IMR-90 (cell line): ENCODE data around the gene ZNF549. TPM values are rescaled to one million over a fixed set of nuclear protein-coding genes. Genes with fewer than 3 reads are reported as not detected.

Experiments used
- ATAC-seq: fragments of 200-7000 bp; cut with Tn5 transposase; 2 replicates; pipeline ENCODE4 v1.9.1; 2020; ENCODE audit warnings: low read depth, mild to moderate bottlenecking, moderate library complexity
- Bru-seq: library from RNA; stranded (reverse); fragments of 400-500 nt; gene quantifications from one replicate; lab custom pipeline; 2021; lab: Mats Ljungman, UMichigan
- BruChase-seq, 2 experiments: library from RNA; stranded (reverse); fragments of 400-500 nt; gene quantifications; one replicate each; lab custom pipeline; 2021; lab: Mats Ljungman, UMichigan
- BruUV-seq: library from RNA; stranded (reverse); fragments of 400-500 nt; replicated peaks from 2 replicates; lab custom pipeline; 2021; lab: Mats Ljungman, UMichigan
- CTCF ChIA-PET: fragments of 300-600 bp; formaldehyde crosslinking; extraction: SDS; loops from one replicate; lab custom pipeline; 2021; ENCODE audit warnings: antibody characterized with exemption; lab: Yijun Ruan, JAX
- POLR2A ChIA-PET: fragments of 300-600 bp; sonication (Branson Sonifier 250); formaldehyde crosslinking; loops from one replicate; lab custom pipeline; 2022; ENCODE audit warnings: antibody characterized with exemption; ENCODE audit not compliant: unreplicated experiment; lab: Charles Lee
- DNase-seq: peaks from one replicate; pipeline ENCODE4 v3.0.0; 2013
- H2AFZ ChIP-seq: replicated peaks from 2 replicates; pipeline ENCODE3; 2013; ENCODE audit warnings: low read length, mild to moderate bottlenecking; ENCODE audit not compliant: poor library complexity
- H2AK5ac ChIP-seq: 2 replicates; pipeline ENCODE4 v1.6.1; 2013; ENCODE audit warnings: low read depth, low read length, inconsistent platforms
- H2AK9ac ChIP-seq: replicated peaks from 2 replicates; pipeline ENCODE3; 2013; ENCODE audit warnings: mild to moderate bottlenecking, low read depth, low read length, moderate library complexity; ENCODE audit not compliant: poor library complexity
- H2BK120ac ChIP-seq: 2 replicates; pipeline ENCODE4 v1.6.1; 2013; ENCODE audit warnings: low read depth, low read length, inconsistent platforms
- H2BK15ac ChIP-seq: 3 replicates; pipeline ENCODE4 v1.6.1; 2013; ENCODE audit warnings: low read depth, low read length, inconsistent platforms
- H2BK20ac ChIP-seq: 2 replicates; pipeline ENCODE4 v1.6.1; 2013; ENCODE audit warnings: low read depth, mild to moderate bottlenecking, inconsistent platforms, low read length, moderate library complexity
- H2BK5ac ChIP-seq: 2 replicates; pipeline ENCODE4 v1.6.1; 2013; ENCODE audit warnings: mild to moderate bottlenecking, low read depth, low read length, inconsistent platforms; ENCODE audit not compliant: poor library complexity, severe bottlenecking
- H3K14ac ChIP-seq: replicated peaks from 2 replicates; pipeline ENCODE4 v1.6.1; 2013; ENCODE audit warnings: low read depth, low read length, inconsistent platforms
- H3K18ac ChIP-seq: 2 replicates; pipeline ENCODE4 v1.6.1; 2013; ENCODE audit warnings: low read depth, low read length, control low read depth
- H3K23ac ChIP-seq: 2 replicates; pipeline ENCODE4 v1.6.1; 2013; ENCODE audit warnings: low read depth, low read length, inconsistent platforms
- H3K27ac ChIP-seq: 2 replicates; pipeline ENCODE4 v1.5.1; 2013; ENCODE audit warnings: mild to moderate bottlenecking, control low read depth, low read length; ENCODE audit not compliant: insufficient read depth
- H3K27me3 ChIP-seq: 2 replicates; pipeline ENCODE4 v1.6.1; 2013; ENCODE audit warnings: low read length; ENCODE audit not compliant: control insufficient read depth, insufficient read depth
- H3K36me3 ChIP-seq: 2 replicates; pipeline ENCODE4 v1.6.1; 2013; ENCODE audit warnings: low read length, mixed read lengths; ENCODE audit not compliant: control insufficient read depth, insufficient read depth
- H3K4ac ChIP-seq: 2 replicates; pipeline ENCODE4 v1.6.1; 2013; ENCODE audit warnings: low read depth, low read length, inconsistent platforms
- H3K4me1 ChIP-seq: 2 replicates; pipeline ENCODE4 v1.6.1; 2013; ENCODE audit warnings: low read length, mixed read lengths; ENCODE audit not compliant: control insufficient read depth, insufficient read depth
- H3K4me2 ChIP-seq: 2 replicates; pipeline ENCODE4 v1.6.1; 2013; ENCODE audit warnings: low read depth, mild to moderate bottlenecking, control low read depth, low read length, moderate library complexity
- H3K4me3 ChIP-seq: 2 replicates; pipeline ENCODE4 v1.5.1; 2013; ENCODE audit warnings: low read depth, mild to moderate bottlenecking, control low read depth, low read length, moderate library complexity; ENCODE audit not compliant: insufficient read depth
- H3K56ac ChIP-seq: 2 replicates; pipeline ENCODE4 v1.6.1; 2013; ENCODE audit warnings: low read length, inconsistent platforms; ENCODE audit not compliant: insufficient read depth; ENCODE audit errors: extremely low read depth
- H3K79me1 ChIP-seq, 2 experiments: 2 replicates each; pipeline ENCODE4 v1.6.1; 2013; ENCODE audit warnings: low read length in 2 of 2, inconsistent platforms in 1 of 2, low read depth in 1 of 2
- H3K9ac ChIP-seq: 2 replicates; pipeline ENCODE4 v1.6.1; 2013; ENCODE audit warnings: low read depth, low read length, control low read depth
- H3K9me1 ChIP-seq: 2 replicates; pipeline ENCODE4 v1.6.1; 2013; ENCODE audit warnings: low read length, inconsistent platforms; ENCODE audit not compliant: insufficient read depth
- H3K9me3 ChIP-seq: 2 replicates; pipeline ENCODE4 v1.6.1; 2013; ENCODE audit warnings: low read length; ENCODE audit not compliant: control insufficient read depth, insufficient read depth
- H4K20me1 ChIP-seq: 2 replicates; pipeline ENCODE4 v1.6.1; 2013; ENCODE audit warnings: low read length, inconsistent platforms; ENCODE audit not compliant: insufficient read depth
- H4K5ac ChIP-seq: 2 replicates; pipeline ENCODE4 v1.6.1; 2013; ENCODE audit warnings: mild to moderate bottlenecking, low read depth, low read length, control low read depth
- H4K8ac ChIP-seq, 2 experiments: 2 replicates each; pipeline ENCODE4 v1.6.1; 2013; ENCODE audit warnings: low read depth in 2 of 2, low read length in 2 of 2, control low read depth in 1 of 2, inconsistent platforms in 1 of 2
- H4K91ac ChIP-seq: 2 replicates; pipeline ENCODE4 v1.6.1; 2013; ENCODE audit warnings: low read depth, low read length, inconsistent platforms; ENCODE audit not compliant: insufficient read depth
- BHLHE40 ChIP-seq: fragments of 150-350 bp; IDR thresholded peaks from 2 replicates; pipeline ENCODE4 v1.6.1; 2016; ENCODE audit warnings: mild to moderate bottlenecking, low read depth, low read length
- CEBPB ChIP-seq: IDR thresholded peaks from 2 replicates; pipeline ENCODE4 v1.6.1; 2012; ENCODE audit warnings: low read depth, low read length, improper control_type of control experiment
- CHD1 ChIP-seq: IDR thresholded peaks from 2 replicates; pipeline ENCODE4 v1.6.1; 2012; ENCODE audit warnings: low read depth, low read length, improper control_type of control experiment
- MAFK ChIP-seq: IDR thresholded peaks from 2 replicates; pipeline ENCODE4 v1.6.1; 2012; ENCODE audit warnings: low read depth, low read length, improper control_type of control experiment
- MAZ ChIP-seq: IDR thresholded peaks from 2 replicates; pipeline ENCODE4 v1.6.1; 2012; ENCODE audit warnings: low read depth, mild to moderate bottlenecking, low read length, improper control_type of control experiment, moderate library complexity, borderline replicate concordance
- MXI1 ChIP-seq: IDR thresholded peaks from 2 replicates; pipeline ENCODE4 v1.6.1; 2012; ENCODE audit warnings: low read depth, mild to moderate bottlenecking, low read length, moderate library complexity, borderline replicate concordance
- RCOR1 ChIP-seq: IDR thresholded peaks from 2 replicates; pipeline ENCODE4 v1.6.1; 2012; ENCODE audit warnings: mild to moderate bottlenecking, low read length, improper control_type of control experiment; ENCODE audit not compliant: insufficient replicate concordance
- USF2 ChIP-seq: fragments of 150-350 bp; IDR thresholded peaks from 2 replicates; pipeline ENCODE4 v1.6.1; 2017; ENCODE audit warnings: mild to moderate bottlenecking, antibody characterized with exemption, low read length, low read depth
- WGBS, 2 experiments: methylation state at CpG; one replicate each; pipeline versions ENCODE4 v1.1.5 to v1.1.7; 2013; ENCODE audit warnings: missing lambda C conversion rate in 2 of 2; ENCODE audit not compliant: insufficient read length in 1 of 2; ENCODE audit errors: extremely low coverage in 2 of 2; 5-methylcytosine and 5-hydroxymethylcytosine counted together
- dilution Hi-C: fragments of 300-500 bp; cut with HindIII; formaldehyde crosslinking; loops from one replicate; pipeline ENCODE4 v1.14.3; 2018; ENCODE audit warnings: low sequenced_read_pairs; ENCODE audit not compliant: unreplicated experiment
- in situ Hi-C: fragments of 300-500 bp; cut with MboI; formaldehyde crosslinking; loops from 3 replicates; pipeline ENCODE4 v1.14.3; 2019; ENCODE audit warnings: low sequenced_read_pairs, inconsistent platforms, mixed read lengths
- intact Hi-C: fragments of 100-400 bp; cut with micrococcal nuclease; formaldehyde crosslinking; loops from 2 replicates; pipeline ENCODE4 v1.10.0; 2022
- long read RNA-seq: library from polyadenylated mRNA; unstranded; transcript quantifications from one replicate; pipeline ENCODE4 v2.0.0, GENCODE V29; 2021; ENCODE audit not compliant: unreplicated experiment
- polyA plus RNA-seq, 3 experiments: library from polyadenylated mRNA; depleted of rRNA; stranded (reverse); fragments of >200 nt; gene quantifications; 2 replicates each; pipeline ENCODE4 v1.2.3, GENCODE V29; 2012; ENCODE audit warnings: low replicate concordance in 1 of 3
- total RNA-seq: library from RNA; depleted of rRNA; stranded (reverse); fragments of >200 nt; gene quantifications from 2 replicates; pipeline ENCODE4 v1.2.3, GENCODE V29; 2012; rRNA removed
- TF ChIP-seq, protein P1 (sequence below): fragments of 150-350 bp; IDR thresholded peaks from 2 replicates; pipeline ENCODE4 v1.6.1; 2016; ENCODE audit warnings: low read depth, mild to moderate bottlenecking, low read length, moderate library complexity, borderline replicate concordance

ZNF549 gene
- total RNA-seq = 6.9 and 8.6 TPM in 2 replicates
- 2.1 and 2.4 TPM in 2 replicates for polyA plus RNA-seq (2012; rRNA removed)
- polyA plus RNA-seq (2012; cell fraction: cytosol; rRNA removed) = 0.46 and 0.67 TPM in 2 replicates
- polyA plus RNA-seq (2012; cell fraction: nucleus; rRNA removed; ENCODE audit: low replicate concordance) = 0.81 and 5.2 TPM in 2 replicates
- percentile 62 among the genes with signal in this experiment for Bru-seq, nascent RNA
- BruChase-seq, experiment 1, labeled RNA remaining after a 6-hour chase = percentile 68 among the genes with signal in this experiment
- BruChase-seq, experiment 2, labeled RNA remaining after a 2-hour chase = percentile 69 among the genes with signal in this experiment
- long read RNA-seq, full-length matches to known transcripts = 13 of 17 reads
- long read RNA-seq, partial matches to known transcripts = 0 of 17 reads
- long read RNA-seq, other reads (novel, unspliced or antisense) = 4 of 17 reads

GRCh38 chr19:57527136-57527881 lies at the start of gene ZNF549:
Gene ZNF549 (plus strand): TSS chr19:57527356. CDS start chr19:57527574, 218 bp downstream.
- H3K9me1 ChIP-seq = no peaks in the 10 kb centered on the region
- H3K27me3 ChIP-seq = no peaks in the 10 kb centered on the region
- in situ Hi-C loops = no loop called here
- peak; percentile 100 for ATAC-seq
- no peak within 1 kb of the TSS for H2BK15ac ChIP-seq
- POLR2A ChIA-PET = no interaction called here
- TF ChIP-seq, protein P1, sequence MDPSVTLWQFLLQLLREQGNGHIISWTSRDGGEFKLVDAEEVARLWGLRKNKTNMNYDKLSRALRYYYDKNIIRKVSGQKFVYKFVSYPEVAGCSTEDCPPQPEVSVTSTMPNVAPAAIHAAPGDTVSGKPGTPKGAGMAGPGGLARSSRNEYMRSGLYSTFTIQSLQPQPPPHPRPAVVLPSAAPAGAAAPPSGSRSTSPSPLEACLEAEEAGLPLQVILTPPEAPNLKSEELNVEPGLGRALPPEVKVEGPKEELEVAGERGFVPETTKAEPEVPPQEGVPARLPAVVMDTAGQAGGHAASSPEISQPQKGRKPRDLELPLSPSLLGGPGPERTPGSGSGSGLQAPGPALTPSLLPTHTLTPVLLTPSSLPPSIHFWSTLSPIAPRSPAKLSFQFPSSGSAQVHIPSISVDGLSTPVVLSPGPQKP = no peak
- no peak for TF ChIP-seq CHD1
- peak; percentile 72 for TF ChIP-seq CEBPB
- peak; percentile 57; the same call in 1 of the 2 replicates for TF ChIP-seq MXI1
- no peak for TF ChIP-seq MAFK
- TF ChIP-seq USF2 = peak; percentile 71
- no peak for TF ChIP-seq RCOR1
- peak; percentile 80 for TF ChIP-seq BHLHE40
- TF ChIP-seq MAZ = no peak
- H3K36me3 ChIP-seq = peaks cover 7% of the 10 kb centered on the region
- H2BK20ac ChIP-seq = no peak within 1 kb of the TSS
- H2AFZ ChIP-seq = peak within 1 kb of the TSS; percentile 96
- intact Hi-C loops = no loop called here
- H2BK5ac ChIP-seq = peak within 1 kb of the TSS; percentile 14
- CTCF ChIA-PET = no interaction called here
- dilution Hi-C loops = no loop called here
- no peaks in the 10 kb centered on the region for H4K20me1 ChIP-seq
- peak within 1 kb of the TSS; percentile 71 for H3K4me3 ChIP-seq
- no TSS peak for BruUV-seq
- H2BK120ac ChIP-seq = no peak within 1 kb of the TSS; the same call in 1 of the 2 replicates
- peak within 1 kb of the TSS; percentile 16; the same call in 1 of the 2 replicates for H4K5ac ChIP-seq
- H3K9ac ChIP-seq = peak within 1 kb of the TSS; percentile 78
- H3K14ac ChIP-seq = peak within 1 kb of the TSS; percentile 5; the same call in 1 of the 2 replicates
- H3K79me1 ChIP-seq = peaks cover 30 to 33% of the 10 kb centered on the region in 2 experiments
- peak within 1 kb of the TSS; percentile 15; the same call in 1 of the 2 replicates for H3K23ac ChIP-seq
- H2AK5ac ChIP-seq = peak within 1 kb of the TSS; percentile 18; the same call in 1 of the 2 replicates
- WGBS, 2 experiments = 0% methylated on average over 32 of the region's 64 CpGs; no CpG with 5 or more reads in 1 of the 2 experiments
- H2AK9ac ChIP-seq = peak within 1 kb of the TSS; percentile 87
- peak within 1 kb of the TSS; percentile 47 for H3K4ac ChIP-seq
- H4K91ac ChIP-seq = no peak within 1 kb of the TSS
- peak; percentile 93 for DNase-seq
- peak within 1 kb of the TSS; percentile 45 for H3K27ac ChIP-seq
- peaks cover 7% of the 10 kb centered on the region for H3K9me3 ChIP-seq
- H3K18ac ChIP-seq = no peak within 1 kb of the TSS
- H3K4me1 ChIP-seq = peaks cover 2% of the 10 kb centered on the region; the same call in 1 of the 2 replicates
- no peak within 1 kb of the TSS for H3K56ac ChIP-seq
- peak within 1 kb of the TSS; percentile 87 for H3K4me2 ChIP-seq
- peak within 1 kb of the TSS; percentile 35 to 68; a peak in 3 of 4 replicates for H4K8ac ChIP-seq
